GM18909 (cell line): ENCODE data around the gene TRPM5.

Experiments
- ATAC-seq: cut with Tn5 transposase; IDR thresholded peaks from one replicate; pipeline ENCODE4 v1.9.1; 2021; ENCODE audit warnings: mild to moderate bottlenecking; ENCODE audit not compliant: unreplicated experiment, poor library complexity

The TRPM5 gene

DNA sequence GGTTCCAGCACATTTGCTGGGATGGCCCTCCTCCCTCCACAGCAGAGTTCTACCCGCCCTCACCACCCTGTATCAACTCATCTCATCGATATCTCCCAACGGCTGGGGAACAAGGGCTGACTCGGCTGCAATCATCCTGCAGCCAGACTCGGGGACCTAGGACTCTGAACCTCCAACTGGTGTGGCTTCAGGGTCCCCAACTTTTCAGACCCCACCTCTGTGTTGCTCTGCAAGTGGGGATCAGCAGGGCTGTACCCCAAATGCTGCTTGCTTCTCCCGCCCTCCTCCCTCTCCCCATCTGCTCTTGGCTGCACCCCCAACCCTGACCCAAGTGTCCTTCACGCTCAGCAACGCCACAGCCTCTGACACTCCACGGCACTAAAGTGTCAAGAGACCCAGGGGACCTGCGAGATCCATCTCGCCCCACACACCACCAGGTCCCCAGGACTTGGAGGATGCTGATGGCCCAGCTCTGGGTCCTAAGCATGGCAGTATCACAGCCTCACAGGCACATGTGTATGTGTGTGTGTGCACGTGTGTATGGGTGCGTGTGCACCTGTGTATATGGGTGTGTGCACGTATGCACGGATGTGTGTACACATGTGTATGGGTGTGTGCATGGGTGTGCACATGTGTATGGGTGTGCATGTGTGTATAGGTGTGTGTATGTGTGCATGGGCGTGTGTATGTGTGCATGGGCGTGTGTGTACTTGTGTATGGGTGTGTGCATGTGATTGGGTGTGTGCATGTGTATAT, 26.9 kb upstream of the TRPM5 start:
- ATAC-seq, result no peak

DNA sequence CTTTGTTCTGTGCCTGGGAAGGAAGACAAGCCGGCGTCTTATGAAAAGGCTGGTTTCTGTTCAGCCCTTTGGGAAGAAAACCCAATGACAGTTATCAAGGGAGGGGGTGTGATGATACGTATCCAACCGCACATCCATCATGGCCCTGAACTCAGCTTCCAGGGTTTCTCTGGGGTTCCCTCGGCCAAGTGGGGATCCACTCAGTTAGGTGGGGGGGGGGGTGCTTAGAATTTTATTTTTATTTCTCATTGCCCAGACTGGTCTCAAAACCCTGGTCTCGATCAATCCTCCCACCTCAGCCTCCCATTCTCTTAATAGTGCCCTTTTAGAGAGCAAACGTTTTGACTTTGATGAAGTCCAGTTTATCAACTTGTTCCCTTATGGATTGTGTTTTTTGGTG, 26.2 kb upstream of the TRPM5 start:
- no peak for ATAC-seq

DNA sequence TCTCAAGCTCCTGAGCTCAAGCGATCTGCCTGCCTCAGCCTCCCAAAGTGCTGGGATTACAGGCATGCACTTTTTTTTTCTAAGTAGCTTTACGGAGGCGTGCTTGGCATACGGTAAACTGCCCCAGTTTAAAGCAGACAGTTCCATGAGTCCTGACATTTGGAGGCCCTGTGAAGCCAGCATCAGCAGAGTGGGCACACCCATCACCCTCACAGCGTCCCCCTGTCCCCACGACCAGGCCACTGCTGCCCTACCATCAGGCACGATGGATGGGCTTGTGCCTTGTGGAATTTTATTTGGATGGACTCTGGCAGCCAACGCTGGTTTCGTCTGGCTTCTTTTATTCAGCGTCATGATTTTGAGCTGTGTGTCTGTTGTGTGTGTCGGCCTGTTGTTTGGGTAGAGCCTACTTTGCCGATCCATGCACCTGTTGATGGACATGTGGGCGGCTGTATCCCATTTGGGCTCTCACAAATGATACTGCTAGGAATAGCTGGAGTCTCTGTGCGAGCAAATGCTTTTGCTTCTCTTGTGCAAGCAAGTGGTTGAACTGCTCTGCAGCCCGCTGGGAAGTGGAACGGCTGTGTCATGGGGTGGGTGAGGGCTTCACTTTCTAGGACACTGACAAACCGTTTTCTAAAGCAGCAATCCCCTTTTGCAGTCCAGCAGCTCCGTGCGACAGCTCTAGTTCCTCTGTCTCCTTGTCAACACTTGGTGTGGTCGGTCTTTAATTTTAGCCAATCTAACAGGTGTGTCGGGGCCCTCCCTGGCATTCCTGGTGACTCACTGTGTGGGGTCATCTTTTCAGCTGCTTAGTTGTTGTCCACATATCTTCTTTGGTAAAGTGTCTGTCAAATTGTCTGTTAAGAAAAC, 24.3 kb upstream of the TRPM5 start:
- no peak for ATAC-seq

DNA sequence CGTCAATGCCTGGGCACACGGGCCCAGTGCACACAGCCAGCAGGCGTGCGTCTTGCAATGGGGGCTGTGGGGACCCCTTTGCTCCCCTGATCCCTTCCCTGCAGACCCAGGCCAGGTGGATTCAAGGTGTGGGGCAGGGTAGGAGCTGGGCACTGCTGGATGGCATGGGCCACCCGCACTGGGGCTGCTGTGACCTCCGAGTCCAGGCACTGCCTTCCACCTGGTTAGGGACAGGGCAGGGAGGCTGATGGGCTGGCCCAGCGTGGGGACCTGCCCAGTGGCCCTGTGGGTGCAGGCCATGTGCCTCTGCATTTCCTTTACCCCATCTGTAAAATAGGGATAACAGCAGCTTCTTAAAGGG, 23.4 kb upstream of the TRPM5 start:
- no peak for ATAC-seq

DNA sequence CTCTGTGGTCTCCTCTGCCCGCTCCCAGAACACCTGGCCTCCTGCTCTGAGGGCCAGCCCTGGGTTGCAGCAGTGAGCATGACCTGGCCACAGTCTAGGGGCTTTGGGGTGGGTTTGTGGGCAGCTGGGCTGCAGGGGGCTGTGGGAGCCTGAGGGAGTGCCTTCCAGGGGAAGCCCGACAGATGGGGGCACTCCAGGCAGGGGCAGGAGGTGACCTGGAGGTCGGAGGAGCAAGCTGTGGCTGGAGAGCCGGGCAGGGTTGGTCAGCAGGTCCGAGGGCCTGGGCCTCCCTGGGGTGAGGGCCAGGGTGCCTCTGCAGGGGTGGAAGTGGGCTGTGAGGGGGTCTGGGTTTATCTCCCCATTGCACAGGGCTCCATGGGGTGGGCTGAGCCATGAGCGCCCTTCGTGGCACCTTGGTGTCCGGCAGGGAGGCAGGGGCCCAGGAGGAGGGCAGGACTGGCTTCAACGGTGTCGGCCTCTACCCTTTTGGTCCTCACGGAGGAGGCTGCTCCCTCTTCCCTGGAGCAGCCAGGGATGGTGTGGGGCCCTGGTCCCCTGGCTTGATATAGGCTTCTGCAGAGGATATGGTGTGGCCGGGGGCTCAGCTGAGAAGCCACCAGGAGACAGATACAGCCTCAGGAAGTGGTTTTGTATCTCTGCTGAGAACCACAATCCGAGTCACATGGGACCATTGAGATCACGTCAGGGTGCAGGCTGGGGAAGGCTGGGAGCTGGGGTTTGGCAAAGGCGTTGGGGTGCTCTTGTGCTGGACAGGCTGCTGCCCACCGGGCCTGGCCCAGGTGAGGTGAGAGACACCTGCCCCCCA, 22.8 kb upstream of the TRPM5 start:
- no peak for ATAC-seq

DNA sequence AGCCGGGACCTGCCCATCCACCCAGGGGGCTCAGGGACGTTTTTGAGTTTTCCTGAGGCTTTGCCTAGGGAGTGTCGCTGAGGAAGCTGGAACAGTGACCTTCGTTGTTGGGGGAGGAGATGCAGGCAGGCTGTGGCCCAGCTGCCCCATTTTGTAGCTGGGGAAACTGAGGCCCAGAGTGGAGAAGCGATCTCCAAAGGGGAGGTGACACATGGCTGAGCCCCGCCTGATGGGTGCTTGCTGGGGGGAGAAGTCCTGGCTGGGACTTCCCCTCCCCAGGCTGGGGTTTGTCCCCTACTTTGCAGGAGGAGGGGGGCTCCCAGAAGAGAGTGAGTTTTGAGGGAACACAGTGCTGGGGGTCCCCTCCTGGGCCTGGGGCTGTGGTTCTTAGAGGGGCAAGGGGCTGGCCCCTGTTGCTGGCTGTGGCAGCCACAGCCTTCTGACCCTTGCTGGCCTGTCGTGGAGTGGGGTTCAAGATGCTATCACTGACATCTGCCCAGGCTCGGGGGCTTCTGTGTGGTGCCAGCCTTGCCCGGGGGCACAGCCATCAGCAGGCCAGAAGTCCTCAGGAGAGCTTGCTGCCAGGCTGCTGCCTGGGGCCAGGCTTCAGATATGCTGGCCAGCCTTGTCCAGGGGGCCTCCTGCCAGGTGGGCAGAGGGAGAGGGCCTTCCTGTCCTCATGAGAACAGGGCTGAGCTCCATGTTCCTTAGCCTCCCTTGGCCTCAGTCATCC, 21.9 kb upstream of the TRPM5 start:
- ATAC-seq, result no peak

DNA sequence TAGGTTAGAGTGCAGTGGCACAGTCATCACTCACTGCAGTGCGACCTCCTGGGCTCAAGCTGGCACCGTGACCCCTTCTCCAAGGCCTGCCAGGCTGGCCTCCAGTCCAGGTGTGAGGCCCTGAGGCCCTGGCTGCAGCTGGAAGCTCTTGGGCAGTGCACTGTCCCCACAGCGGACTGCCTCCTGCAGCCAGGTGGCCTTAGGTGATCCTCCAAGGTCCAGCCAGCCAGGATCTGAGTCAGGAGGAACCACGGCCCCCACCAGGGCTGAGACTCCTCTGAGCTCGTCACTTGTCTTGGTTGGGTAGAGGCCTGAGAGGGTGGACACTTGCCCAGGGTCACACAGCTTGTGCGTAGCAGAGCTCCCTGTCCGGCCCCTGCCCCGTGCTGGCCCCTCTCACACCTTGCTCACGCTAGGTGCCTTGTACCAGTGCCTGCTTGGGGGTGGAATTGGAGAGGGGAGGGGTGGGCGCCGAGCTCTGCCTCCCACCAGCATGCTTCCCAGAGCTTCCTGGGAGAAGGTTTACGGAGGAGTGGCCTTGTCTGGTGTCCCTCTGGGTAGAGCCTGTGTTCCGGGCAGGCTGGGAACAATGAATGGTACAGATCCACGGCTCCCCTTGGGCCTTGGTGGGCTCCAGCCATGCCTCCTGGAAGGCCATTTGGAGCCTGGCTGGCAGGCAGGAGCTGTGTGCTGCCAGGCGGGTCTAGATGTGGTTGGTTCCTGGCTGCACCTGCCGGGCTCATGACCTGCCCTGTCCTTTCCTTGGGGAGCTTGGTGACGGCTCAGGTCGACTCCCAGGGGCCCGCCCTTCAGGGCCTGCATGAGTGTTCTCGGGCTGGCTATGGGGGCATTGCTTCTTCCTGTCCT, 21.1 kb upstream of the TRPM5 start:
- no peak for ATAC-seq

DNA sequence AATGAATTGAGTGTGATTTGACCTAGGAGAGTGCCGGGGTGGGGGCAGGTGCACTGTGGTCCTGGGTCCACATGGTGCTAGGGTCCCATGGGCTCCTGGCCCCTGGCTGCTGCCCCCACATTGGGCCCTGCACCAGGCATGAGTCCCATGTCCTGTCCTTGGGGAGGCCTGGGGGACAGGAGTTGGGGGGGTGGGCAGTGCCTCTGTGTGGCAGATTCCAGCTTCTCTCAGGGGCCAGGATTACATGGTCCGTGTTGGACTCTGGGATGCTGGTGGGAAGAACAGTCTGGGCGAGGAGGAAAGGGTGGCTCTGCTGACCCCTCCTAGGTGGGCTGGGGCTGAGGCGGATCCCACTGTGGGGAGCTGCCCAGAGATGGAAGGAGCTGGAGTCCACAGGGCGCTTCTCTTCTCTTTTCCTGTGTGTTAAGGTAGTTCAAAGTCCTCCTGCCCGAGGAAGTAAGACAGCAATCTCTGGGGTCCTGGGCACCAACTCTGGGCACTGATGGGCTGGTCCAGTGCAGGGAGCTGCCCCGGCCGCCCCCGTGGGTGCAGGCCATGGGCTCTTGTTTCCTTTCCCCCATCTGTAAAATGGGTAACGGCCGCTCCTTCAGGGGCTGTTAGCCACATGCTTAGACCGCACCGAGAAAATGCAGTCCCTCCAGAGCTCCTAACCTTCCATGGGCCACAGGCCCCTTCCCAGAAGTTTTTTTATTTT, 20.3 kb upstream of the TRPM5 start:
- no peak for ATAC-seq

DNA sequence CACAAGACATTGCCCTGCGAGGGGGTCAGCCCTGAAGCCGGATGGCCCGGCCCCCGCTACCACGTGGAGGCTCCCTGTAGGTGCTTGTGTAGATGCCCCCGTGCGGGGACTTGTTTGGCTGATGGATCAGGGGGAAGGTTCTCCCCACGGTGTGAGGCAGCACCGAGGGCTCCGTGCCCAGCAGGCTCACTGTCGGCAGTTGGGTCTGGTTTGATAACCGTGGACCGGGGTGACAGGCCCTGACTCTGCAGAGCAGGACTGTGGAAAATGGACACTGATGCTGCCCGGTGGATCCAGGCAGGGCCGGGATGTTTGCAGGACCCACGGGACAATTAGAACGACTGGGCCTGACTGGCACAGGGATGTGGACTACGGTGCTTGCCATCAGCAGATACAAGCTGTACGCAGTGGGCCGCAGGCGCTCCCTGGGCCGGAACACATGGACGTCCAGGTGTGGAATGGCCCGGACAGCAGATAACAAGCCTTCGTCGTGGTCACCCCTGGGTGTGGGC, 19.5 kb upstream of the TRPM5 start:
- no peak for ATAC-seq

DNA sequence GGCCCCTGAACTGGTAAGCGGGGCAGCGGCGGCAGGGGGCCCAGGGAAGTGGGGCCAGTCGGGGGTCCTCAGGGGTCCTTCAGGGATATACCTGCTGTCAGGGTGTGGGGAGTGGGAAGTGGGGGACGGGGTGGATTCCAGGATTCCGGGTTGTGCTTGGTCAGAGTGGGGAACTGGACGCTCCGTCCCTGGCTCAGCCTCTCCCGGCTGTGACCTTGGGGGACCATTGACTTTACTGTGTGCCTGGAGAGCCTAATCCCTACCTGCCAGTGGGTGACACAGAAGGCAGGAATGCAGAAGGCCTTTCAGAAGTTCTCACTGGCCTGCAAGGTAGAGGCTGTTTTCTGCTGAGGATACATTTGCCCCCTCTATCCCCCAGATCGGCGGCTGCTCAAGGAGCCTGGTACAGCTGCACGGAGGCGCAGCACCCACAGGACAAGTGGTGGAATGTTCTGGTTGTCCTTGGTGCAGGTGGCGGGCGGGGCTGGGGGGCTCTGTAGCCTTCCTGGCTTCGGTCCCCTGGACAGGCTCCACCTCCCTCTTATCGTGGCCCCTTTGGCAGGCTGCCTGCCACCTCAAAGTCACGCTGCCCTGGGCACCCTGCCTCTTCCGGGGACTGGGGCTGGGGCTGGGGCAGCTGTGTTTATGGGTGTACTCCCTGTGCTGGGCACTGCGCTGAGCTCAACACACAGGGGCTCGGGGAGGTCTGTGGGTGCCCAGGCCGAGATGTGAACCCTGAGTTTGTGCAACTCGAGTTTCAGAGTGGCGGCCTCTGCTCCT, 18.9 kb upstream of the TRPM5 start:
- ATAC-seq, result no peak

DNA sequence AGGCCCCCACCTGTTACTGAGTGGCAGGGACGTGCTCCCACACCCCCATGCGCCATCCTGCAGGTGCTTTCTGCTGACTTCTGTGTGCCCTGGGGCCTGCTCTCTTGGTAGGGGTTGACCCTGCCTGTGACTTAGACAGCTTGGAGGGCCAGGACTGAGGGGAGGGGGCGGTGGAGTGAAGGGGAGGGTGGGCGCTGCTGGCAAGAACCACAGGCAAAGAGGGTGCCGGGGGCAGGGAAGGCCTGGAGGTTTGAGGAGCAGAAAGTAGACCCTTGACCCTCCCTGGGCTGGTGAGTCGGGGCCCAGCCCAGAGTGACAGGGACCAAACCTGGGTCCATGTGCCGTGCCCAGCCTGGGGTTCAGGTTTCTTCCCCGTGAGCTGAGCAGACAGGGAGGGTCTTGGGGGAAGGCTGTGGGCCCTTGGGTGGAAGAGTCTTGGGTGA, 18.2 kb upstream of the TRPM5 start:
- no peak for ATAC-seq

DNA sequence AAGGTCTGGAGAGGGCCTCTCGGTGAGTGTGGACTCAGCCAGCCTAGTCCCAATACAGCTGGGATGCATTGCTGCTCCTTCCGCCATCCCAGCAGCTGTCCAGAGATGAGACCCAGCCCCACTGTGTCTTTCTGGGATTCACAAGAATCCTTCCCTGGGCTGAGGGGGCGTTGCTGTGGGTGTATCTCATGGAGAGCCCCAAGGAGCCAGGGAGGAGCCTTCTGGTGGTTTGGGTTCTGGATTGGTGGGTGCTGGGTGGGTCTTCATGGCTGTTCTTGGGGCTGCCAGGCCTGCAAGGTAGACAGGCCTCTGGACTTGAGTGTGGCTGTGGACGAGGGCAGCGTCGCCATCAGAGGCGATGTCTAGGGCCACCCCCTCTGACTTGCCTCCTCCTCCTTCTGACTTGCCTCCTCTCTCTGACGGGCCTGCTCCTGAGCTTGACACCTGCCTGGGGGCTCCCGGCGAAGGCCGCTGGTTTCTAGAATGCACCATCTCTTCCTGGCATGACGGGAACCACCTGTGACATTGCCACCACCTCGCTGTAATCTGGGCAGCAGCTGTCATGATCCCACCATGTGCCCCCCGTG, 17.7 kb upstream of the TRPM5 start:
- ATAC-seq, result no peak

DNA sequence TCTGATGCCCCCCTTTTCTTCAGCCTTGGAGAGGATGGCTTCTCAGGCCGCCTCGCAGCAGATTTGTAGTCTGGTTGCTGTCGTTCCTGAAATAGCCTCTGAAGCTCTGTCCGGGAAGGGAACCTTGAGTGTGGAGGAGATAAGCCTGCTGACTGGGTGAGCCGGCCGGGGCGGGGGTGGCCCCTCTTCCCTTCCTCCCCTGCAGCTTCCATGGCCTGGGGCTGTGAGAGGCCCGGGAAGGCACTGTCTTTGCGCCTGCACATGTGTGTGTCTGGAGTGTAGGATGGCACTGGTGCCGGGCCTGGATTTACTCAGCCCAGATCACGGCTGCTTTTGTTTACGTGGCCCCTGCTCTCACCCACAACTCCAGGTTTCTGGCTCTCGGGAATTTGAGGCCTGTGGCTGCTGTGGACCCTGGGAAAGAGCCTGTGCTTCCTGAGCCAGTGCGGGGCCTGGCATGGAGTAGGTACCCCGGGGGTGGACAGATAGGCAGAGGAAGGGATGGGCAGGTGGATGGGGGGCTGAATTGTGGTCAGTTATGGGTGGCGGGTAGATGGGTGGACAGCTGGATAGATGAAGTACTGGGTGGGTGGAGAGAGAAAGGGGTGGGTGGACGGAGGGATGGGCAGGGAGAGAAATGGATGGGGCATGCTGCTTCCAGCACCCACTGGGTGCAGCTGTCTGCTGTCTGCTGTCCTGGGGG, 17.1 kb upstream of the TRPM5 start:
- ATAC-seq, result no peak

DNA sequence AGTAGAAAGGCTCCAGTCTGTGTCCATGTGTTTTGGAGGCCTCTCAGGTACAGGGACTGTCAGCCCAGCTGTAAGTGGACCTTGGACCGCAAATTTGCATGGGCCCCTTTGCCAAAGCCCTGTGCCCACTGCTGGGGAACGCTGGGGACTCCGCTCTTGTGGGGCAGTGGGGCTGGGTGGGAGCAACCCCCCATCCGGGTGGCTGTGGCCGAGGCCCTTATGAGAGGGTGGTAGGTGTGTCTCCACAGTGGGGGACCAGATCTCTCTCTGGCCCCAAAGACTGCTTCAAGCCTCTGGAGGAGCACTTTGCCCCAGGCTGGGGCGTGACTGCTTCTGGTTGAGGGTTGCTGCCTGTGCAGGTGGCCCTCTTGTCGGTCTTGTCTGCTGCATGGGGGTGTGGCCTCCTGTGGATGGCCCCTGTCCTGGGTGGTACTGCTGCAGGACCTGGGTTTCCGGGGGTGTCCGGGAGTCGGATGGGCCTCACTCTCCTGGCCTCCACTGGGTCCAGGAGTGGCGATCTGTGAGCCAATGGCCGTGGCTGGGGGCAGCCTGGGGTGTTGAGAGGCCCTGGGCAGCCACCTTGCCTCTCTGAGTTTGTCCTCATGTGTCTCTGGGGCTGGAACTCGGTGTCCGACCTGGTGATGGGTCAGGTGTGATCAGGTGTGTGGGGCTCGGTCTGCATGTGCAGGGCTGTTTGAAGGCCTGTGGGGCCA, 16.4 kb upstream of the TRPM5 start:
- ATAC-seq, result no peak

DNA sequence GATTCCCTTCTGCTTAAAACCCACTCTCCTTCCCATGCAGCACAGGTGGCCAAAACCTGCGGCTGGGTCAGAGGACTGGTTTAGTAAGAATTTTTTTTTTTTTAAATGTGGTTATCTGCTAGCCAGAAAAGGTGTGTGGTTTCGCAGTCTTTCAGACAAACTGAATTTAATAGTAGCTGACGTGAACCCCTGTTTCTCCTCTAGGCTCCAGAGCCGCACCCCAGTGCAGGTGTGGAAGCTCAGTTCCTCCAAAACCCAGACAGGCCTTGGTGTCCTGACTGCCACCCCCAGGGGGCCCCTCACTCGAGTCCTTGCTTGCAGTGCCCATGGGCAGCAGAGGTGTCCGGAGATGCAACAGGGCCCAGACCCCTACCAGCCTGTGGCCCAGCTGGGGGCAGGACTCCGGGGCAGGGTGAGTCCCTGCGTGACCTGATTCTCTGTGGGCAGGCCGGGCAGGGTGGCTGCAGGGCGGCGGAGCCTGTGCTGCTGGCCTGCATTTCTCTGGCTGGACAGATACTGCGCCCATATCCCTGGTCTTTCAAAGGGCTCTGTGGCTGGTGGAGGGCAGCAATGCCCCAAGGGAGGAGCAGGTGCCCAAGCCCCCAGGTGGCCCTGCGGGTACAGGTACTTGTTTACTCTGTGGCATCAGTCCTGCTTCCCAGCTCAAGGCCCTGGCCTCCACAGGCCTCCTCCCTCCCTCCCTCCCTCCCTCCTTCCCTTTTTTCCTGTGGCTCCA, 15.7 kb upstream of the TRPM5 start:
- no peak for ATAC-seq
